IPS-18c (cell line): Measurements from ENCODE around the gene SMIM29.

Experiments used
- H3K4me3 ChIP-seq: 2 replicates; pipeline ENCODE4 v1.7.0; 2013; ENCODE audit warnings: low read depth, mild to moderate bottlenecking, low read length, moderate library complexity; ENCODE audit not compliant: insufficient read depth
- H3K9me3 ChIP-seq: one replicate; pipeline ENCODE4 v1.6.1; 2013; ENCODE audit warnings: mild to moderate bottlenecking, low read length, moderate library complexity; ENCODE audit not compliant: control insufficient read depth, insufficient read depth

Gene SMIM29

GRCh38 chr6:34235307-34236130 is 13.3 kb downstream of the SMIM29 start:
- no peaks in the 10 kb centered on the region for H3K9me3 ChIP-seq
- peak overlapping the region; percentile 84 for H3K4me3 ChIP-seq

- H3K4me3 ChIP-seq: peak overlapping the region; percentile 48
- no peaks in the 10 kb centered on the region for H3K9me3 ChIP-seq
Measured at GRCh38 chr6:34234667-34235306, 14.0 kb downstream of the SMIM29 start.

- no peak overlapping the region for H3K4me3 ChIP-seq
- H3K9me3 ChIP-seq: no peaks in the 10 kb centered on the region
Measured at GRCh38 chr6:34233867-34234266, 14.9 kb downstream of the SMIM29 start.

GRCh38 chr6:34232901-34233300 is 15.9 kb downstream of the SMIM29 start:
- no peaks in the 10 kb centered on the region for H3K9me3 ChIP-seq
- no peak overlapping the region for H3K4me3 ChIP-seq

GRCh38 chr6:34231566-34232336 is 17.1 kb downstream of the SMIM29 start:
- Histone ChIP-seq H3K4me3 (no peak overlapping the region), H3K9me3 (no peaks in the 10 kb centered on the region)

- no peaks in the 10 kb centered on the region for H3K9me3 ChIP-seq
- H3K4me3 ChIP-seq: no peak overlapping the region
Measured at GRCh38 chr6:34230653-34231371, 18.0 kb downstream of the SMIM29 start.

GRCh38 chr6:34229877-34230276 is 18.9 kb downstream of the SMIM29 start:
- H3K4me3 ChIP-seq: no peak overlapping the region
- H3K9me3 ChIP-seq: no peaks in the 10 kb centered on the region

- Histone ChIP-seq H3K9me3 (no peaks in the 10 kb centered on the region), H3K4me3 (no peak overlapping the region)
Measured at GRCh38 chr6:34227761-34228421, 20.9 kb downstream of the SMIM29 start.

GRCh38 chr6:34226731-34227586 is 21.8 kb downstream of the SMIM29 start:
- Histone ChIP-seq H3K9me3 (no peaks in the 10 kb centered on the region), H3K4me3 (peak overlapping the region; percentile 28; the same call in 1 of the 2 replicates)

- no peak overlapping the region for H3K4me3 ChIP-seq
- no peaks in the 10 kb centered on the region for H3K9me3 ChIP-seq
Measured at GRCh38 chr6:34226066-34226465, 22.7 kb downstream of the SMIM29 start.

GRCh38 chr6:34225551-34225950 is 23.3 kb downstream of the SMIM29 start:
- no peaks in the 10 kb centered on the region for H3K9me3 ChIP-seq
- no peak overlapping the region for H3K4me3 ChIP-seq

GRCh38 chr6:34223956-34224940 is 24.6 kb downstream of the SMIM29 start:
- peak overlapping the region; percentile 57 for H3K4me3 ChIP-seq

GRCh38 chr6:34223381-34223955 is 25.3 kb downstream of the SMIM29 start:
- Histone ChIP-seq H3K4me3 (peak overlapping the region; percentile 51), H3K9me3 (no peaks in the 10 kb centered on the region)

More at GRCh38 chr6:34223956-34224940, 24.6 kb downstream of the SMIM29 start:
- H3K9me3 ChIP-seq: no peaks in the 10 kb centered on the region

GRCh38 chr6:34218691-34219090 is 30.1 kb downstream of the SMIM29 start:
- Histone ChIP-seq H3K4me3 (no peak overlapping the region), H3K9me3 (no peaks in the 10 kb centered on the region)

- Histone ChIP-seq H3K9me3 (no peaks in the 10 kb centered on the region), H3K4me3 (no peak overlapping the region)
Measured at GRCh38 chr6:34213772-34214171, 35.0 kb downstream of the SMIM29 start.
